HG02610 (cell line): Measurements from ENCODE around the gene PDE2A.

Experiments
- ATAC-seq: cut with Tn5 transposase; IDR thresholded peaks from one replicate; pipeline ENCODE4 v1.9.1; 2021; ENCODE audit warnings: mild to moderate bottlenecking, moderate library complexity; ENCODE audit not compliant: unreplicated experiment

The PDE2A gene

GRCh38 chr11:72705442-72706365 lies 31.5 kb upstream of the PDE2A start:
- no peak for ATAC-seq

GRCh38 chr11:72704783-72705265 lies 30.6 kb upstream of the PDE2A start:
- no peak for ATAC-seq

GRCh38 chr11:72704028-72704782 lies 30.0 kb upstream of the PDE2A start:
- no peak for ATAC-seq

- no peak for ATAC-seq
These were observed 29.2 kb upstream of the PDE2A start for GRCh38 chr11:72703267-72704008.

GRCh38 chr11:72702577-72703241 lies 28.5 kb upstream of the PDE2A start:
- no peak for ATAC-seq

GRCh38 chr11:72702096-72702495 lies 27.9 kb upstream of the PDE2A start:
- ATAC-seq = no peak

GRCh38 chr11:72701466-72701865 lies 27.2 kb upstream of the PDE2A start:
- no peak for ATAC-seq

- ATAC-seq = no peak
These were observed 25.9 kb upstream of the PDE2A start for GRCh38 chr11:72700146-72700545.

GRCh38 chr11:72697814-72698213 lies 23.6 kb upstream of the PDE2A start:
- ATAC-seq = no peak

- ATAC-seq = no peak
These were observed 22.9 kb upstream of the PDE2A start for GRCh38 chr11:72696866-72697700.

GRCh38 chr11:72695354-72695753 lies 21.1 kb upstream of the PDE2A start:
- no peak for ATAC-seq

- no peak for ATAC-seq
These were observed 19.2 kb upstream of the PDE2A start for GRCh38 chr11:72693271-72693968.

- ATAC-seq = no peak
These were observed 18.4 kb upstream of the PDE2A start for GRCh38 chr11:72692498-72693237.

- ATAC-seq = no peak
These were observed 15.9 kb upstream of the PDE2A start for GRCh38 chr11:72690166-72690565.

GRCh38 chr11:72688929-72689328 lies 14.7 kb upstream of the PDE2A start:
- ATAC-seq = no peak

GRCh38 chr11:72688486-72688885 lies 14.3 kb upstream of the PDE2A start:
- no peak for ATAC-seq

GRCh38 chr11:72687326-72687725 lies 13.1 kb upstream of the PDE2A start:
- ATAC-seq = no peak

GRCh38 chr11:72686639-72687220 lies 12.5 kb upstream of the PDE2A start:
- no peak for ATAC-seq
